Measurements from ENCODE around the gene COL13A1.

COL13A1 gene

DNA sequence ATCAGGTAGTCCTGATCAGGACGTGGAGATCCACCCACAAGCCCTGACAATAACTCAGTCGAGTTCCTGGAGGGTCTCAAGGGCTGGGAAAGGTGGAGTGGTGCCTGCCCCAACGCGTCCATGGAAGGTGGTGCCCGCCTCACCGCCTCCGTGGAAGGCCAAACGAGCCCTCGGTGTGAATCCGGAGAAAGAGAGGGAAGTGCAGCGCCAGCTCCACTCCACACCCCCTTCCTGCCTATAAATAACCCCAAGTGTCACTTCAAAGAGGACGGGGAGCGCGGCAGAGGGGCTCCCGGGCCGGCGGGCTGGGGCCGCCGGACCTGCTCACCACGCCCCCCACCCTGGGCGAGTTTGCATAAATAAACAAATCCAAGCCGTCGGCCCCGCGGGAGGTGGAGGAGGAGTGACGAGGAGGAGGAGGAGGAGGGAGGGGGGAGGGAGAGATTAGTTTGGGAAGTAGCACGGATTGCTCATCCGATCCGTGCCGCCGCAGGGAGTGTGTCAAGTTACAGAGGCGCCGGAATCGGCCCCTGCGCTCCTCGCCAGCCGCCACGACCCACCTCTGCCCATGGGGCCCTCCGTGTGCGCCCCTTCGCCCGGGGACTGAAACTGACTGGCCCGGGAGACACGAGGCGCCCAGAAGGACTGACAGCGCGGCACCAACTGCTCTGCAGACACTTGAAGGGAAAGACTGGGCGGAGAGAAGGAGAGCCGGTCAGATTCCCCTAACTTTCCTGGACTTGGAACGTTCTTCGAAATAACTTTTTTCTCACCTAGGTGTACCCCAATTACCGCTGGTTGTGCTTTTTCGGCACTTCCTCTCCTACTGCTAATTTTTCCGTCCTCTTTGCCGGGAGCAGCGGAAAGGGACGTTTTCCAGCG is at the start of gene COL13A1:
Gene COL13A1, plus strand, starts transcription at position 473 of the 882 bp plus-strand sequence. CDS start 518 bp downstream, outside the sequence.
- peak; percentile 69 for DNase-seq

DNA sequence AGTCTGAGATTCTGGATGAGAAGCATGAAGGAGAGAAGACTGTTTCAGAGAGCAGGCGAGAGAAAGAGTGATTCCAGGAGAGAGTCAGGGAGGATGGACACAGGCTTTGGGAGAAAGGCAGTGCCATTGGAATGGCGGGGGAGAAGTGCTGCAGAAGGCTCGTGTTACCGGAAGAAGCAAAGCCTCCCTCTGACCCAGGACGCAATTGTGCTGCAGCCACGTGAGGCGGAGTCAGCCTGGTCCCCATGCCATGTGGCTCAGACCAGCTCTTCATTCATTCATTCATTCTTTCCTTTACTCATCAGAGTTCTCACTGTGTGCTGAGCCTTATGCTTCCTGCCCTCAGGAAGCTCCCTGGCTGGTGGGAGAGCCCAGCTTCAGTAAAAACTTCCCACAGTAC is 49.2 kb upstream of the COL13A1 start:
- DNase-seq, result no peak

DNA sequence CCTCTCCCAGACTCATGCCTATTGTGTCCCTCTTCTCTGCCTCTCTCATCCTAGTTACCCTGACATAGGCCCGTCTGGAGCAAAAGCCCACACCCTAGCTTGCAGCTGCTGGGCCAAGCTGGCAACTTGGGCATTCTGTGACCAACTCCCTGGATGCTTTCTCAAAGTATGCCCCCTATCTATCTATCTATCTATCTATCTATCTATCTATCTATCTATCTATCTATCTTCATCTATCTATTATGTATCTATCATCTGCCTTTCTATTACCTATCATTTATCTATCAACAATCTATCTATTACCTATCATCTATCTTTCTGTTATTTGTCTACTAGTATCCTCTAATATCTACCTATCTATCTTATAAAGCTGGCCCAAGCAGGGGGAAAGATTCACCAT is 45.4 kb upstream of the COL13A1 start:
- no peak for DNase-seq

- no peak for DNase-seq
Observed at GRCh38 chr10:69757206-69757552, 44.5 kb upstream of the COL13A1 start.

DNA sequence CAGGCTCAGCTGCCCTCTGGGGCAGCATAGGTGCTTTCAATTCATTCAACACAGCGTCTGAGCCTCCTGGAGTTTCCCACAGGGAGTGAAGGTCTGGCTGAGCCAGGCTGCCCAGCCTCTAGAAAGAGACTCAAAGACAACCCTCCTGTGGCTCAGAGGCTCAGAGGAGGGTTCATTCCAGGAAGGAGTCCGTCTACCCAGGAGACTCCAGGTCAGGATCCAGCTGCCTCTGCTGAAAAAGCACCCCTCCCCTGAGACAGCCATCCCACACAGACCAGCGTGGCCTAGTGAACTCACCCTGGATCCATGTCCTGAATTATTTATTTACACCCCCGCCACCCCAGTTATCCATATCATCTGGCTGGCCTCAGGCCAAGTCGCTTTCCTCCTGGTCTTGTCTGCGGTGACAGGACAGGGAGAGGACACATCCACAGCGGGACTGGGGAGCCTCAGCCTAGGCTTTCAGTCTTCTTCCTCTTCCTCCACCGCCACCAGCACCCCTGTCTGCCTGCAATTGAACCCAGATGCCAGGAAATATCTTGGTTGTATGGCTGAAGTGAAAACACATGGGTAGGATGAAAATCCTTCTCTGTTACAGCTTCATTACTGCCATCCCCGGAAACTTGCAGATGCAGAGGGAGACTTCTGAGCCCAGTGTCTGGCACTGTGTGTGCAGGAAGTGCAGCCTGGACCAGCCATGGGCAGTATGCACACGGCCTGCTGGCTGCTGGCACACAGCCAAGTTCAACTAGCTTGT is 44.0 kb upstream of the COL13A1 start:
- DNase-seq, result peak; percentile 85

GRCh38 chr10:69758310-69758728 is 43.4 kb upstream of the COL13A1 start:
- no peak for DNase-seq

GRCh38 chr10:69759641-69760040 is 42.1 kb upstream of the COL13A1 start:
- DNase-seq, result no peak

- DNase-seq, result no peak
Observed at GRCh38 chr10:69760072-69760471, 41.6 kb upstream of the COL13A1 start.

GRCh38 chr10:69761320-69761719 is 40.4 kb upstream of the COL13A1 start:
- DNase-seq, result no peak

GRCh38 chr10:69766161-69766910 is 35.4 kb upstream of the COL13A1 start:
- DNase-seq, result no peak

- no peak for DNase-seq
Observed at GRCh38 chr10:69767793-69768192, 33.9 kb upstream of the COL13A1 start.

- no peak for DNase-seq
Observed at GRCh38 chr10:69768386-69768785, 33.3 kb upstream of the COL13A1 start.

- DNase-seq, result no peak
Observed at GRCh38 chr10:69769395-69769992, 32.2 kb upstream of the COL13A1 start.

DNA sequence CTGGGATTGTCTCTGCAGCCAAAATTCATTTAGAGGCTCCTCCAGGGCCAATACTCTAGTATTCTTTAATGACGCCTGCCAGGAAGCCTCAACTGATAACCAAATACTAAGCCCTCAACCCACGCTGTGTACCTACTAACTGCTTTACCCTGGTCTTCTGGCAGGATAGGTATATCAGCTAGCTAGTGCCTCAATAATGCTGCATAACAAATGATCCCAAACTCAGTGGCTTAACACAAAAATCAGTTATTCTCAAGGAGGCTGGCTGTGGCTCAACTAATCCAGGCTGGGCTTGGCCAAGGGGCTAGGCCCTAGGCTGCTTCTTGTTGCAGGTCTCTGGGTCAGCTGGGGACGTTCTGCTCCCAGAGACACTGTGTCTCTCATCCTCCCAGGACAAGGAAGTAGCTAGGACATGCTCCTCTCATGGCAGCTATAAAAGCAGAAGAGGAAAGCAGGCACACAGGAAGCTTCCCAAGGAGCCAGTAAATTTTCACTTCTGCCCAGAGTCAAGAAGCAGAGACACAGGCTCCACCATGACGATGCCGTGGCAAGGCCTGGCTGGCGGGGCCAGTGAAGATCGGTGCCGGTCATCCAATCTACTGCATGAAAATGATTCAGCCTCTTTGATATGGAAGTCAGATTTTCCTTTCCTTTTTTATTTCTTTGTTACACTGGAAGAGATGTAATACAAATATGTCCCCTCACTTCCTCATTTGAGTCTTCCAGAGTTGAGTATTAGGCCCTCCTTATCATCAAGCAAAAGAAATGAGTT is 28.6 kb upstream of the COL13A1 start:
- DNase-seq, result no peak

GRCh38 chr10:69774596-69774995 is 27.1 kb upstream of the COL13A1 start:
- DNase-seq, result no peak

GRCh38 chr10:69780077-69780476 is 21.6 kb upstream of the COL13A1 start:
- peak; percentile 97 for DNase-seq

GRCh38 chr10:69781576-69781975 is 20.1 kb upstream of the COL13A1 start:
- DNase-seq, result no peak

DNA sequence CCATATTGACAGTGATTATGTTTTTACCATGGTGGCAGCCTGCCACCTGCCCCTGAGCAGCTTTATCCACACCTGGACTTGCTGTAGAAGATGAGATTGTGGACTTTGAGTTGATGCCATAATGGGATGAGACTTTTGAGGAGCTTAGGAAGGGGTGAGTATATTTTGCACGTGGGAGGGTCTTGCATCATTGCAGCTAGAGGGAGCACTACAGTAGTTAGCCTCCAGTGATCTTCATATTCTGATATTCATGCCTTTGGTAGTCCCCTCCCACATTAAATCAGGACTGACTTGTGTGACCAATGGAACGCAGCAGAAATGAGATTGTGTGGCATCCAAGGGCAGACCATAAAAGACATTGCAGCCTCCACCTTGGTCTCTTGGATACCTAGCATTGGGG is 18.2 kb upstream of the COL13A1 start:
- no peak for DNase-seq

- DNase-seq, result peak; percentile 6
Observed at GRCh38 chr10:69786791-69787190, 14.9 kb upstream of the COL13A1 start.

DNA sequence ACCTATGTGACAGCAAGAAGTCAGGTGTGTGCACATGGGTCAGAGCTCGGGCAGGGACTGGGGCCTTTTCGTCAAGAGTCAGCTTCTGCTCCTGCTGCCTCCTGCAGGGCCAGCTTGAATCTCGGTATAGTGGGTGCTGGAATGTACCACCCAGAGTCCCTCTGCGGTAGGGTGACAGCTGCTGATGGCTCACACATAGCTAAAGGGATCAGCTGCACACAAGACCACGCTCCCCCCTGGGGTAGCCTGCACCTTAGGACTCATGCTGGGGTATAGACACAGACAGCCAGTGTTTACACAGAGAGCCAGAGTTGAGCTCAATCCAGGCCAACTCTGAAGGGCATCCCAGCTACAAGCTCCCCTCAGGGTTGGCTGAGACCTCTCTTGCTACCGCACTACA is 14.0 kb upstream of the COL13A1 start:
- no peak for DNase-seq

DNA sequence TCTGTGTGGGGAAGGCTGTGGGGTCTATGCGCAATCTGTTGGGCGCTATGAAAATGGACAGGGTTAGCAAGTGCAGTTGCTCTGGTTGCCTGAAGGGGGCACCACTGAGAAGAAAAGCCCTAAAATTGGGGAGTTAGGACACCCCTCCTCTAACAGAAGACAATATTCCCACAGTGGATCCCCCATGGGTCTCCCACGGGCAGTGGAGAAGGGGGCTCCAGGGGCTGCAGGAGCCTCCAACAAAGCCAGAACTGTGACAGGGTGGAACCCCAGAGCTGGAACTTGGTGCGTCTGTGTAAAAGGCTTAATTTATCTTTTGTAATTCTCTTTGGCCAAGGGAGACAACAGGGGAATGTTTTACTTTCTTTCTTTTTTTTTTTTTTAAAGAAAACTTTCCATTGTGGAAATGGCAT is 12.5 kb upstream of the COL13A1 start:
- no peak for DNase-seq

GRCh38 chr10:69791812-69792211 is 9.9 kb upstream of the COL13A1 start:
- DNase-seq, result no peak
